Measurements from ENCODE around the gene FAF2.
"Not testable (repeated sequence)": the region's sequence is repeated elsewhere in the genome, so short reads cannot be mapped to it uniquely, and the experiment has no call there.

Gene FAF2

GRCh38 chr5:176407456-176408251 lies 40.5 kb upstream of the FAF2 start:
- no peak for DNase-seq (ENCODE audit: low read depth)
- H3K4me3 ChIP-seq (ENCODE audit: low read depth, low read length) = no peak overlapping the region
- TF ChIP-seq CTCF (IDR thresholded peaks at IDR 0.05; ENCODE audit: low read depth, low read length, missing control alignments) = no peak

GRCh38 chr5:176408252-176408573 lies 40.0 kb upstream of the FAF2 start:
- DNase-seq (ENCODE audit: low read depth); H3K4me3 ChIP-seq (ENCODE audit: low read depth, low read length): not testable (repeated sequence)

GRCh38 chr5:176408590-176408989 lies 39.6 kb upstream of the FAF2 start:
- no peak overlapping the region for H3K4me3 ChIP-seq (ENCODE audit: low read depth, low read length)
- no peak for TF ChIP-seq CTCF (IDR thresholded peaks at IDR 0.05; ENCODE audit: low read depth, low read length, missing control alignments)
- DNase-seq (ENCODE audit: low read depth) = no peak

- no peak for TF ChIP-seq CTCF (IDR thresholded peaks at IDR 0.05; ENCODE audit: low read depth, low read length, missing control alignments)
- no peak for DNase-seq (ENCODE audit: low read depth)
- H3K4me3 ChIP-seq (ENCODE audit: low read depth, low read length) = no peak overlapping the region
Measured at GRCh38 chr5:176409765-176410164, 38.4 kb upstream of the FAF2 start.

- H3K4me3 ChIP-seq (ENCODE audit: low read depth, low read length) = no peak overlapping the region
- no peak for DNase-seq (ENCODE audit: low read depth)
- TF ChIP-seq CTCF (IDR thresholded peaks at IDR 0.05; ENCODE audit: low read depth, low read length, missing control alignments) = peak; percentile 11
Measured at GRCh38 chr5:176410486-176411180, 37.6 kb upstream of the FAF2 start.

- no peak for DNase-seq (ENCODE audit: low read depth)
Measured at GRCh38 chr5:176412517-176413254, 35.5 kb upstream of the FAF2 start.

More at GRCh38 chr5:176412517-176413254, 35.5 kb upstream of the FAF2 start:
- TF ChIP-seq CTCF (IDR thresholded peaks at IDR 0.05; ENCODE audit: low read depth, low read length, missing control alignments) = no peak
- no peak overlapping the region for H3K4me3 ChIP-seq (ENCODE audit: low read depth, low read length)

Measured in GM12864 (cell line).